ENCODE measurements around the gene FLYWCH1. TPM values are rescaled to one million over a fixed set of nuclear protein-coding genes. Genes with fewer than 3 reads are reported as not detected.

The FLYWCH1 gene
- total and polyA plus RNA-seq, 9 of the 15 experiments (the other 6 are each of a cell fraction or from before 2014, with no cell fraction given): 0.18 to 33.6 (median 11.3) TPM

- TF ChIP-seq STAT6 (CRISPR knock-in tag; IDR thresholded peaks at IDR 0.05) (no peak), ZNF197 (CRISPR knock-in tag; IDR thresholded peaks at IDR 0.05; ENCODE audit: low read depth) (no peak), E2F3 (CRISPR knock-in tag; IDR thresholded peaks at IDR 0.05) (0 out of 2 replicates have a peak, but pooled peaks have one; percentile 17), PCBP1 (IDR thresholded peaks at IDR 0.05; ENCODE audit: low read depth, low read length, poor library complexity, severe bottlenecking) (peak; percentile 90), ZNF431 (CRISPR knock-in tag; IDR thresholded peaks at IDR 0.05) (peak; percentile 50; the same call in 1 of the 2 replicates), TCF7 (IDR thresholded peaks at IDR 0.05; ENCODE audit: borderline replicate concordance) (0 out of 2 replicates have a peak, but pooled peaks have one; percentile 28), FOXK1 (CRISPR knock-in tag; IDR thresholded peaks at IDR 0.05; ENCODE audit: borderline replicate concordance) (peak; percentile 71; the same call in 1 of the 2 replicates), MAZ (CRISPR knock-in tag; conservative IDR thresholded peaks at IDR 0.05 in 1 of 2, IDR thresholded peaks at IDR 0.05 in 1 of 2) (0 out of 4 replicates have a peak, but pooled peaks of 1 of the 2 experiments have one; percentile 13), ZMIZ1 (IDR thresholded peaks at IDR 0.05; ENCODE audit: low read depth in 2 of 2, low read length in 2 of 2) (0 out of 4 replicates have a peak, but pooled peaks of 1 of the 2 experiments have one; percentile 2), FOXO4 (CRISPR knock-in tag; IDR thresholded peaks at IDR 0.05) (no peak), NR2C2 (CRISPR knock-in tag; IDR thresholded peaks at IDR 0.05) (no peak), NR2C2 (tag; IDR thresholded peaks at IDR 0.05) (peak; percentile 84), THRB (CRISPR knock-in tag; conservative IDR thresholded peaks at IDR 0.05) (0 out of 2 replicates have a peak, but pooled peaks have one; percentile 1), TCF7L2 (IDR thresholded peaks at IDR 0.05; ENCODE audit: low read depth, low read length) (no peak), GTF2F1 (IDR thresholded peaks at IDR 0.05; ENCODE audit: low read depth, low read length) (no peak), ZBTB7A (IDR thresholded peaks at IDR 0.05; ENCODE audit: borderline replicate concordance, control insufficient read depth, low read depth, low read length) (peak; percentile 20; the same call in 1 of the 2 replicates), ZFX (CRISPR knock-in tag; IDR thresholded peaks at IDR 0.05) (peak; percentile 43; the same call in 1 of the 2 replicates), BCOR (IDR thresholded peaks at IDR 0.05) (peak; percentile 53; the same call in 1 of the 2 replicates), ZNF507 (tag; conservative IDR thresholded peaks at IDR 0.05) (no peak)
Measured at GRCh38 chr16:2883458-2883908, 28.2 kb upstream of the FLYWCH1 start (continued).

All from K562 (cell line).